SK-N-DZ (cell line): ENCODE measurements around the gene TMEM9. TPM values are rescaled to one million over a fixed set of nuclear protein-coding genes. Genes with fewer than 3 reads are reported as not detected.

Experiments
- DNase-seq: peaks from one replicate; pipeline ENCODE4 v3.0.0-alpha.2; 2015; ENCODE audit warnings: low spot score
- polyA plus RNA-seq, 2 experiments: library from polyadenylated mRNA; depleted of rRNA; stranded (reverse); fragments of >200 nt; gene quantifications; 2 replicates each; pipeline ENCODE4 v1.2.3, GENCODE V29; 2014

Gene TMEM9
- 161 and 181 TPM in 2 replicates for polyA plus RNA-seq (2014; cell fraction: cytosol; rRNA removed)
- polyA plus RNA-seq (2014; cell fraction: nucleus; rRNA removed) = 228 and 254 TPM in 2 replicates

DNA sequence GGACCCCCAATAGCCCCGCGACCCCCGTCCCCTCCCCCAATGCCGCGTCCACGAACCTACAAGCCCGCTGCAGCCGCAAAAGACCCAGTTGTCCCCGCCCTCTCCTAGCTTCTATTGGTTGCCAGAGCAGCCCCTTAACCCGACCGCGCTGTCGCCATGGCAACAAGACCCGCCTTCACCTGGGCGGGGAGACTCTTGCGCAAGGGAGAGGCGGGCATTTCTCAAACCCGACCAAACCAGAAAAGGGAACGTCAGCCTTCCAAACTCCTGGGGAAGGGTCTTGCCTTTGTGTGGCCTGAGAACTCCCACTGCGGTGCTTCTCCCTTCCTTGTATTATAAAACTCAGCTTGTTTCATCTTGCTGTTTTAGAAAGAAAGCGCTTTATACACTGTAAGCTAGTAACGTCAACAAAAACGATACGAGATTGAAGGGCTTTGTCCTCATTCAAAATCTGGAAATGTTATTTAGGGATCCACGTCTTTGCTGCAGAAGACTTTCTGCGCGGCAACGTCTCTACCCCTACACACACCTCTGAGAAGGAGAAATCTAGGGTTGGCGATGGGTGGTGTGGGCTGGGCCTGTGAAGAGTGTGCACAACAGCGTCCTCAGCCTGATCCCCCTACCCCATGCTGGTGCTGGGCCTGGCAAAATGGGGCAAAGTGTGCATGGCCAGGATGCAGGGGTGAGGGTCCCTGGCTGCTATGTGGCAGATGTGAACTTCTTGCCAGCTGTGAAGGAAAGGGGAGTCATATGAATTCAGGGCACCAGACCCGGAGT lies at the start of gene TMEM9:
Gene TMEM9 (minus strand): TSS at position 86 of the 777 bp plus-strand sequence. CDS start 551 bp downstream, outside the sequence.
- peak; percentile 95 for DNase-seq

DNA sequence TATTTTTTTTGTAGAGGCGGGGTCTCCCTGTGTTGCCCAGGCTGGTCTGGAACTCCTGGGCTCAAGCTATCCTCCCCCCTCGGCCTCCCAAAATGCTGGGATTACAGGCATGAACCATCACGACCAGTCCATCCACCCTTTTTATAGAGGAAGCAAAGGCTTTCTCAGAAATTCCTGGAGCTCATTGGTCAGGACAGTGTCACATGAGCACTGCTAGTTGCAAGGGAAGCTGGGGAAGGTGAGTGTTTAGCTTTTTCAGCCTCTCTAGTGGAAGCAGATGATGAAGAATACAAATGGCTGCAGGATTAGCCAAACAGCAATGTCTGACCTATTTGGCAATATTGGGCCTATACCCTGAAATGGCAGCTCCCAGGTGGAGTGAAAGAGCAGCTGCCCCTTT lies 44.3 kb upstream of the TMEM9 start:
- no peak for DNase-seq

DNA sequence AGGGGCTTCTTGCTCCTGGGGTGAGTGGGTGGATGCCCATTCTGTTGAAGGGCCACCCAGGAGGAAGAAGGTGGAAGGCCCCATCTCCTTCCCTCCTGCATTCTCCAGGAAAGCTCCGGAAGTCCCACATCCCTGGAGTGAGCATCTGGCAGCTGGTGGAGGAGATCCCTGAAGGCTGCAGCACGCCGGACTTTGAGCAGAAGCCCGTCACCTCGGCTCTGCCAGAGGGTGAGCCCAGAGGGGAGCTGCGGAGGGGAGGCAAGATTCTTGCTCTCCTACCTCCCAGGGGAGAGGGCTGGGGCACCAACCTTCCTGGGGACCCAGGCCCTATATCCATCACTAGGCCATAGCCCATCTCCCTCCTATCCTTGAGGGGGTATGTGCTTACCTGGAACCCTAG lies 39.8 kb upstream of the TMEM9 start:
- DNase-seq = no peak

DNA sequence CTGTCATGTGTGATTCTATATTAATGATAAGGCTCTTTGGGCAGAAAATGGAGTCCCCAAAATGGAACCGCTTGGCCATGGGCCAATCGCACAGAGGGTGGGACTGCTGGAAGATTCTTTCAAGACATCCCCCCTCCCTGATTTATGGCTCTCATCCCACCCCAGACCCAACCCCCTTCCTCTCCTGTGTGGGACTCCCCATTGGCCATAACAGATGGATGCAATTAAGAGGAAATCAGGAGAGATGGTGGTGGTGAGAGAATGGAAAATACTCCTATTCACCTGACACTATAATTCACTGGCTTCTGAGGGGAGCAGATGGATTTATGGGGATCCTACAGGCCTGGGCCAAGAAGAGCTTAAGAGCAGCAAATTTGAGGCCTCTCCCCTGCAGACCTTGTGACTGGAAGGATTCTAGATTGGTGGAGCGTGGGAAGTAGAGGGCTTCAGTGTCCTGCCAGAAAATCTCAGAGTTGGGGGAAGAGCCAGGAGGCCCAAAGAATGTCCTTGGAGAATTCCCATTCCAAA lies 38.1 kb upstream of the TMEM9 start:
- no peak for DNase-seq

DNA sequence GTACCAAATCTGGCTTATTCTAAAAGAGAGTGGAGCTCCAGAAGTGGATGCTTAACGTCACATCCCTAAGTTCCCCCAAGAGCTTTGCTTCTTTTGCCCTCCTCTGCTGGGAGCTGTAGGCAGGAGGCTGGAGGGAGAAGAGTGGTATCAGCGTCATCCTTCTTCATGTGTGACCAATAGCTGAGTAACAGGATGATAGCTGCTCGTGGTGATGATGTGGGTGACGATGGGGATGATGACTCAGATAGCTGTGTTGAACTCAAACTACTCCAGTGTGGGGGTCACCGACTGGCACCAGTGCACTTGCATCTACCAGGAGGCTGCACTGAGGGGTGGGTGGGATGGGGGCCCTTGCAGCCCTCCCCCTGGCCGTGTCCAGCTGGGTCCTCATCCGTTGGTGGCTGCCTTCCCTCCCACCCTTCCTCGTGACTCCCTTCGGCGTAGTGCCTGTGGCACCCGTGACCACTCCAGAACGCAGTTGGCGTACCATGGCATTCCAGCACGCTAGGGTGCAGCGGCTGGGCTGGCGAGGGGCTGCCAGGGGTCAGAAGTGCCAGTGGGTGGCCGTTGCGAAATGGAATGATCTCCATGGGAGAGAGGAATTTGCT lies 37.5 kb upstream of the TMEM9 start:
- DNase-seq = no peak

DNA sequence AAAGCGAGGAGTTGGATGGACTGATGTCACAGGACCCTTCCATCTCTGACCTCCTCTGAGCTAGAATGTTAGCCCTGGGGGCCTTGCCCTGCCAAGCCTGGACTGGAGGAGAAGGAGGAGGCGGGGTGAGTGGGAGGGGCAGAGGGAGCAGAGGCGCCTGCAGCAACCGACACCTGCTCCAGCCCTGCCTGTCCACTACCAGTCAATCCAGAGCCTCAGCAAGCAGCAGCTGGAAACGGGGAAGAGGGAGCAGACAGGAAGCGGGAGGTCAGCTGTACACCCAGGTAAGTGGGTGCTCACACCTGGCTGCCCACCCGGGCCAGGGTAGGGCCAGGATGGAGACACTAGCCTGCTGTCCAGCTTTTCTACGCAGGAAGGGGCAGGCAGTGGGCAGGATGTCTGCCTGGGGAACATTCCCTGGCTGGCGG lies 36.4 kb upstream of the TMEM9 start, which contains the start of gene IGFN1:
Gene IGFN1 (plus strand): TSS at position 201 of the 428 bp plus-strand sequence. CDS start 2,470 bp downstream, outside the sequence.
- peak; percentile 50 for DNase-seq

DNA sequence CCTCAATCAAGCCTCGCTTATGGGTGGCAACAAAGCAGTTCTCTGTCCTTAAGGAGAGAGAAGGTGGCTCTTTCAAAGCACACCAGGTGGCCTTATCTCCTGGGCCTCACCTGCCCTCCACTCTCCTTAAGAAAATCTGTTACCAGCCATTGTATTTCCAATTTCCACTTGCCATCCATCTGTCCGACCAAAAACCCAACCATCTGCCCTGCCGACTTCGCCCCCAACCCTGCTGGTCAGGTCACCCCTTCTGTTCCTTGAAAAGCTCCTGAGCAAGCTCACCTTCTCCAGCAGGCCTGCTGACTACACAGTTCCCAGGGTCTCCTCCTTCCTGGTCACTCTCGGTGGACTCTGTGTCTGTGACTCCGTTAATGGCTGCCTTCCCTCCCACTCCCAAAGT lies 35.7 kb upstream of the TMEM9 start:
- DNase-seq = no peak

DNA sequence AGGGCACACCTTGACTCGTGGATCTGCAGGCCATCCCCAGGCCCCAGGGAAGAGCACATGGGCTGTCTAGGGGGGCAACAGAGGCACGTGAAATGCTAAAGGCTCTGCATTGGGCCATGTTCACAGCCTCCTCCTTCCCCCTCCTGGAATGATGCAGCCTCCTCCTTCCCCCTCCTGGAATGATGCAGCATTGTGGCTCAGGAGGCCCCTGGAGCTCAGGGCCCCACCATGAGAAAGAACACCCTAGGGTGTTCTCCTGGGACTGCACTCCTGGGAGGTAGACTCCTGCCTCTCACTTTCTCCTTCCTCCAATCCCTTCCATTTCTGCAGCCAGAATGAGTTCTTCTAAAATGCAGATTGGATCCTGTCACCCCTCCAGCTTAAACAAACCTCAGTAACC lies 34.8 kb upstream of the TMEM9 start:
- no peak for DNase-seq

DNA sequence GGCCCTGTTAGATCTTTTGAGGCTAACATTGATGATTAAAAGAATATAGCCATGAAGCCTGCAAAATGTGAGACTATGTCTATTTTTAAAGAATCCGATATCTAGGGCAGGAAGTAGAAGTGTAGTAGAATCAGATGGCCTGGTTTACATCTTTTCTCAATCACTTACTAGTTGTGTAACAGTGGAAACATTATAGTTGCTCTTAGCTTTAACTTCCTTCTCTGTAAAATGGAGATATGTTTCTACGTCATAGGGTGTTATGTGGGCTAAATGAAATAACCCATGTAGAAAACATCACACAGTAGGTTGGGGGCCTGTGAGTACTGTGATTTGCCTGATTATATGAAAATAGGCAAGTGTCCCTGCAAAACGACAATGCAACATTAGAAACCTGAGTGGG lies 31.9 kb upstream of the TMEM9 start:
- no peak for DNase-seq

DNA sequence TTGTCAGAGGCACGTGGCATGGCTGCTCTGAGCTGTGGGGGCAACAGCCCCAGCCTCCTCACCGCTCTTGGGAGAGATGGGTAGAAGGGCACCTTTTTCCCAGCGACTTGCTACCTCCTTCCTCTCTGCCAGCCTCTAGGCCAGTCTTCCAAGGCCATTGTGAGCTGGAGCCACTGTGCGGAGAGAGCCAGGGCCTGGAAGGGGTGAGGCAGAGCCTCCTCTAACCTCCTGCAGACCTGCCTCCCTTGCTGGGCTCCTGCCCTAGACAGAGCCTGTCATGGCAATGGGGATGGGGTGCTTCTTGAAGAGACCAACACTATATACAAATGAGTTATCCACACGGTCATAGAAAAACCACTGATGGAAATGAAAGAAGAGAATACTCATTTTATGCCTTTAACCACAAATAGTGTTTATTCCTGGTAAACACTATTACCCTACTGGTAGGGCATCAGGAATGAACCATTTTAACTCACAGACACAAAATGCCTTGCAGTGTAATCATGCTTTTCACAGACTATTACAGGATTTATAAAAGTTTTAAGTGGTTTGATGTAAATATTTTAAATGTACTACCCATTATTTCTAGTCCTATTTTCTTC lies 31.4 kb upstream of the TMEM9 start:
- DNase-seq = no peak

DNA sequence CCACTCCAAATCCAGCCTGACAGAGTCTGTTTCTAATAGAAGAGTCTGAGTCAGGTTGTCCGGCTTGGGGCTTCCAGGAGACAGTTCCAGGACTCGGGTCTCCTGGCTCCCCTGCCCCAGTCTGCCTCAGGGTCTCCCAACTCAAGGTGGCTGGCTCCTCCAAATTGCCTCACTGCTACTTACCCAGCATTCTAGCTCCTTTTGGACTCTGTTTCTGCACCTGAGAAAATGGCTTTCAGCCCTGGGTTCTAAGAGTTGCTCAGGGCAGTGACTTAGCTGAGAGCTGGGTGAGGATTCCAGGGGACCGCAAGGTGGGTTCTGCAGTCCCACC lies 30.8 kb upstream of the TMEM9 start:
- no peak for DNase-seq

DNA sequence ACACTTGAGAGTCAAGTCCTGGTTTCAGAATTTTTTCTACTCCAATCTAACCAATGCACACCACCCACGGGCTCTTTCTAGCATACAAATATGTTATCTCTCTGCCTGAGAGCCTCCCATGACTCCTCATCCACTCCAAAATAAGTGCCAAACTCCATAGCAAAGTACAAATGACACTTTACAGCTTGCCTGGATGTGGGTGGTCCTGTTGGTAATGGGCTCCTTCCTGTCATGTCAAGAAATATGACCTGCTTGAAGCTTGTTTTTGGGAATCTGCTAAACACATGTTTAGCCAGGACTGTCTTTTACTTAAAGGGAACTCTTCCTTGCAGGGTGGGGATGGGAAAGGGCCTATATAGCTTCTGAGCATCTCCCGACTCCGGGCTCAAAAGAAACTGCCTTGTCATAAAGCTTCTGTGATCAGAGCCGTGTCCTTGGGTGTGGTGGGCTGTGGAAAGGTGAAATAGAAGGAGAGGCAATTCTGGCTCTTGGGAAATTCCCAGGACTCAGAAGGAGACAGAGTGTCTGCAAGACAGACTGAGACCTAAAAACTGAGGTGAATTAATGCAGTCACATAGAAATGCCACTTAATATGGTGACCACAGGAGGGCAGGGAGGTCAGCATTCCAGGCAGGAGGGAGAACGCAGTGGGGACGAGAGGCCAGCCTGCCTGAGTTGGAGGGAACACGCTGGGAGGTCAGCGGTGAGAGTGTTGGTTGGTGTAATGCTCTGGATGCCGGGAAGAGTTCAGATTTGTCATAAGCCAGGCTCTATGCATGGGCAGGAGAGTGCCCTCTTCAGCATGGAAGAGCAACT lies 30.2 kb upstream of the TMEM9 start:
- DNase-seq = peak; percentile 61

DNA sequence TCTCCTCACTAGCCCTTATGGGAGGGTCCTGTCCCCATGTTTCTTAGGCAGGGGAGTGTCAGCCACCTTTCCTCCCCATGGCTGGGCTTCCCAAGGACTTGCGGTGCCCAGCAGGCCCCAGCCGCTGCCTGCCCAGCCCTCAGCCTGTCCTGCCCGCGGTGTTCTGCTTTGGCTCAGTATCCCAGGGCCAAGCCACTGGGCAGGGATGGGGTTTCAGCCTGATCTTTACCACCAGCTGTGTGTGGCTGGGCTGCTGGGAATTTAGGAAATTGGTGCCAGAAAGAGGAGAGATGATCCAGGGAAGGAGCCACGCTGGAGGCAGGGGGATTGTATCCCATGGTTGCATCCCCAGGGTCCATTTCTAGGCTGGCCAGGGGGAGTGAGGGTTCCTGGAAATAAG lies 29.5 kb upstream of the TMEM9 start:
- DNase-seq = no peak

DNA sequence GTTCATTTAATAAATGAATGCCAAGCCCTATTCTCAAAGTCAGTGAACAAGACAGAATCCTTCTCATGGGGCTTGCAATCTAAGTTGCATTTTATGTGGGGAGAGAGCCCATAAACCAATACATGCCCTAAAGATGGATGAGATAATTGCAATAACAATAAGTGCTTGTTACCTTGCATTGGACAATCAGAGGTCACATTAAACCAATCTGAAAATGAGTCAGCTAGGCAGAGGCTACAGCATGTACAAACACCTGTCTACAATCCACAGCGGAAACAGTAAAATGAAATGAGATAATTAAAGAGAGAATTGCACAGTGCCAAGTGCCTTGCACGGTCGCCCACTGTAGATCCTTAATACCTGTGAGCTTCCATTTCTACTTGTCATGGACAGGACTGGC lies 28.9 kb upstream of the TMEM9 start:
- no peak for DNase-seq

DNA sequence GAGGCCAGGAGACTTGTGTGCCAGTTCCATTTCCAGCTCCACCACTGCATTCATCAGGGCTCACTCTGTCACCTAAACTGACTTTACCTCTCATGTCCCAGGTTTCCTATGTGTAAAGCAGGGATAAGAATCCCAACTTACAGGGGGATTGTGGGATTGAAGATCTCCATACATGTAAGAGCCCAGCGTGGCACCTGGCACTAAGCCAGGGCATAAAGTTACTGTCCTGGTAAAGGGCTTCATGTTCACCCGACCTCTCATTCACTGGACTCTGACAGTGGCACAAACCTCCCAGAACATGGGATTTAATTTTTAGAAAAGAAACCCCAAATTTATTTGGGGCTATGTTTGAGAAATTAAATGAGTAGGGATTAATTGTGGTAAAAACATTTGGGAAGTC lies 27.5 kb upstream of the TMEM9 start:
- no peak for DNase-seq

DNA sequence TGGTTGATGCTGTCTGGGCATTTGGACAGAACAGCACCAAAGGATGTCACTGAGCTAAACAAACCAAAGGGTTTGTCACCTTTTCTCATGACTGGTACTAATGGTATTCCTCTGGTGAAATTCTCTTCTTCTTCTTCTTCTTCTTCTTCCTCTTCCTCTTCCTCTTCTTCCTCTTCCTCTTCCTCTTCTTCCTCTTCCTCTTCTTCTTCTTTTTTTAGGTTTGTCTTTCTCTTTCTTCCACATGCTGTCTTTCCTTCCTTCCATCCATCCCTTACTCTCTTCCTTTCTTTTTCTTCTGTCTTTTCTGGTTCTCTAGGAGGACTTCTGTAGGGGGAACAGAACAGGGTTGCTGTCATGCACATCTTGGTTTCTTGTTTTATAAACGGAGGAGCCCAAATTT lies 27.0 kb upstream of the TMEM9 start:
- no peak for DNase-seq

DNA sequence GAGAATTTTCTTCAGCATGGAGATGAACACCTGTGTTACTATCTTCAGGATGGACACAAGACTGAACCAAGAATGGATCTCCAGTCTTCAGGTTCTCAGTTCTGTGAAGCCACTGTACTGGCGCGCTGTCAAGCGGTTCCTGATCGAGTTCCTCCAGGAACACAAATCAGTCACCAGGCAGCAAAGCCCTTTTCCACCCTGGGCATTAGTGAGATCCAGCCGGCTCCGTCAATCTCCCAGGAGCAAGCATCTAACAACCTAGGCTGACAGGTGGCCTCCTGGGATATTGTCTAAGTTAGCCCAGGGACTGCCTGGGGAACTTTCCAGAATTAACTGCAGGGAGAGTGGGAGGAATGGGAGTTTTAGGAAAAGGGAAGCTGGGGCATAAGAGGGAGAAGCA lies 26.6 kb upstream of the TMEM9 start:
- no peak for DNase-seq

DNA sequence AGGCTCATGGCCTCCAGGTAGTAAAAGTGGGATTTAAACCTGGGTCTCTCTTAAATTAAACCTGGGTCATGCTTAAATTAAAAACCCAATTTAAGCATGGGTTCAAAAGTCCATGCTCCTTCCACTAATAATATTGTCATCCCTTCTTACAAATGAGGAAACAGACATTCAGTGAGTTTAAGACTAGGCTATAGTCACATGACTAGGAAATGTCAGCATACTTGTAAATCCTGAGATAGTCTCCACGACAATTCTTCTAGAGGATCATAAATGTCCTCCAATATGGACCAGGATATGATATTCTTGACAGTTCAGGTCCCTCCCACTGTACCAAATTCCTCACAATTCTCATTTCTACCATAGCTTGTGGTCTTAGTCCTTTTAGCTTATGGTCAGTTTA lies 25.9 kb upstream of the TMEM9 start:
- DNase-seq = no peak

DNA sequence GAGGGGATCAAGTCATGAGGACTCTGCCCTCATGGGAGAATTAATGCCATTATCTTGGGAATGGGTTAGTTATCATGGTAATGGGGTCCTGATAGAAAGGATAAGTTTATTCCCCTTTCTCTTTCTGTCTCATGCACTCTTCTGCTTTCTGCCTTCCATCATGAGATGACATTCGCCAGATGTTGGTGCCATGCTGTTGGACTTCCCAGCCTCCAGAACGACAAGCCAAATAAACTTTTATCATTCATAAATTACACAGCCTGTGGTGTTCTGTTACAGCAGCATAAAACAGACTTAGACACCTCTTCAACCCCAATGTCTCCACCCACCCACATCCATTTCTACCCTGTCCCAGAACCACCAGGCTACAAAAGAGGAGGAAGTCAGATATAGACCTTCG lies 24.4 kb upstream of the TMEM9 start:
- no peak for DNase-seq

DNA sequence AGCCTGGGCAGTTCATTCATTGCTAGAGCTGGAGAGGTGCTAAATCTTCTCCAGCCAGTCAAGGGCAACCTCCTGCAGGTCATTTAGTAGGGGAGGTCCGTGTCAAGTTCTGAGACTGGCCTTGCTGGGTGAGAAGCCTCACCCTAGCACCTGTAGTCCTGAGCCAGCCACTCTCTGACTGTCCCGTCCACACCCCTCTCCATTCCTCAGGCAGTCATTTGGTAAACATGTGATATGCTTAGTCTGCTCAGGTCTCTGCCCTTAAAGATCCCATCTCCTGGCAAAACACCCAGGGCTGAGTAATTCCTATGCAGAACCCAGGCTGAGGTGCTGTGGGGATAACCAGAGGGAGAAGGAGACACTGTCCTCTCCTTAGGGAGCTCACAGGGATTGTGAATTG lies 22.7 kb upstream of the TMEM9 start:
- DNase-seq = no peak

DNA sequence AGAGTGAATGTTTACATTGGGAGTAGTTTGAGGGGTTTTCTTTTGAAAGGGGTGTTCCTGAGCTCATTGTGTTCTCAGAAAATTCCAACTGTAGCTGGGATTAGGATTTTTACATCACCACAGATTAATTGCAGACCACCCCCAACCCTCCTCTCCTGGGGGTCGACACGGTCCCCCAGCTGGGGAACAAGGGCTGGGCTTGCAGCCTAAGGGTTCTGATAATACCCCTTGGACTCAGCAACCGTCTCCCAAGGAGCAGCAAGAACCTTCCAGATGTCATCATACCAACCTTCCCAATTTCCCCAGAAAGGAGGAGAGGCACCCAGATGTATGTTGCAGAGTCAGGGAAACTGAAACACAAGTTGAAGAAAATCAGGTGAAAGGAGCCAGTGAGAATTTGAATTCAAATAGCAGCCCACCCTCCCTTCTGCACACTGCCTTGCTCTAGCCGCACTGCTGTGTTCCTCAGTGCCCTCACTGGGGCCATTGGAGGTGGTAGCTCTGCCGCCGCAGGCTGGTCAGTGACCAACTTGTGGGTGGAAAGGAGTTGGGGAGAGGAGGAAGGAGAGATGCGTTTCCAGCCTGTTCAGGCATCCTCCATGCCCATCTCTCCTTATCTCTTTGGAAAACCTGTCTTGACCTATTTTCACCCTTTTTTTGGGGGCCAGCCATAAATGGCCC lies 21.7 kb upstream of the TMEM9 start:
- no peak for DNase-seq
